ENCODE results near the gene GAMT.
"Not testable (repeated sequence)": the region's sequence is repeated elsewhere in the genome, so short reads cannot be mapped to it uniquely, and the experiment has no call there.

The GAMT gene

DNA sequence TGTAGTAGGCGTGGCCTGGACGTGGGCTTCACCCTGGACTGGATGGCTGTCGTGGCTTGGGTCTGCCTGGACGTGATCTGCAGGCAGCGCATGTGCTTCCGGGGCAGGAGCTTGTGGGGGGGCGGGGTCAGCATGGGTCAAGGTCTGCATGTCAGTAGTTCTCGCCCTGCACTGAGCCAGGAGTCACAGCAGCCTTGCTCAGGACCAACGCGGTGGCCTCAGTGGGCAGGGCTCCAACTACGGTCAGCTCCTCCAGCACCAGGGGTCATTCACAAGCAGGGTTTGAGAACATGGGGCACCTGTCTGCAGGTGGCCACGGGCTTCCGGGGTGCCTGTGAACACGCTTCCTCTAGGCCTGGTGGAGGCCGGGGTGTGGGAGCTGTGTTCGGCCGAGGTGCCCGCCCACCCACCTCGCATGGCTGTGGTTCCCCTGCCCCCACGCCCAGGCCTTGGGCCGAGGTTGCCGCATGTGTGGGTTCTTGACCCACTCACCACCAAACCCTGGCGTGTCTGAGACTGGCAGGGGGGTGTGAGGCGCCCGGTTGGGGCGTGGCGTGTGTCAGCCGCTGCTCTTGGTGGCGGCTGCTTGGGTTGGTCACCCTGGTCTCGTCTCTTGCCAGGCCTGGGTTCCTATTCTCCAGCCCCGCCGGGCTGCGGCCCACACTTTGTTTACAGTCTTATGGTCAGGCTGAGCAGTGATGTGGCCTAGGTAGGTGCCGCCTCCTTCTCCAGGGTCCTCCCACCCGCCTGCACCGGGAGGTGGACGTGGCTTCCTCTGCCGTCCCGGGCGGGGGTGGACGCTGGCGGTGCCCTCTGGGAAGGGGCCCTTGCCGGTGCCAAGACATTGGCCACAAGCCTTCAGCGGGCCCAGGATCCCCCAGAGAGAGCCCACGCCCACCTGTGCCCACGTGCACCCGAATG, 32.0 kb upstream of the GAMT start:
- no peak for DNase-seq

- DNase-seq: no peak
These were observed 31.2 kb upstream of the GAMT start for GRCh38 chr19:1432507-1432887.

GRCh38 chr19:1431759-1432506, 30.6 kb upstream of the GAMT start:
- DNase-seq: no peak

- no peak for DNase-seq
These were observed 28.9 kb upstream of the GAMT start for GRCh38 chr19:1430246-1430645.

GRCh38 chr19:1429750-1430149, 28.4 kb upstream of the GAMT start:
- DNase-seq: no peak

GRCh38 chr19:1428738-1429391, 27.5 kb upstream of the GAMT start:
- DNase-seq: no peak

DNA sequence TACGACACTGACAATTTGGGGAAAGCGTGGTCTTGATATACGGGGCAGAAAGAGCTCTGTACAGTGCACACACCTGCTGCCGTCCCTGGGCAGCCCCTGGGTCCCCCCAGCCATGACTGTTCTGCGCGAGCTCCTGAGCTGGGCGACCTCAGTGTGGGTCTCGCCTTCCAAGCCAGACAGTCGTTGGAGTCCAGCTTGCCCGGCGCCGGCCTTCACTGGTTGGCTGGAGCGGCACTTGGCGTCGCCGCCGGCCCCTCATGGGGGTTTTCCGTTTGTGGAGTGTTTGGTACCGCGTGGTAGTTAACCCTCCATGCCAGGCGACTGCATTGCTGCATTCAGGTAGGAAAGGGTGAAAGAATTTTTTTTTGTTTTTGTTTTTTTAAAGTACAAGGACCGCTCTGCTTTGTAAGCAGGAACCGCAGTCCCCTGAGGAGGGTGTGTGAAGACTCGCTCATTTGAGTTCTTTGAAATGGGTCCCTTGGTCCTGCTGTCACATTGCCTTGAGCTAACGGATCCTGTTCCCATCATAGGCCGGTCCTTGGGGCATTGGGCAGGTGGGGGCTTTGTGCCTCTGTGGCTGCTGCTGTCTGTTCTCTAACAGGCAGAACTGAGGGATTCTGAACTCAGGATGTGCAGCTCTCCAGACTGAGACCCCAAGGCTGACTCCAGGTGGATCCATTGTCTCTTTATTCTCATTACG, 26.0 kb upstream of the GAMT start:
- no peak for DNase-seq

GRCh38 chr19:1426736-1427135, 25.4 kb upstream of the GAMT start:
- no peak for DNase-seq

DNA sequence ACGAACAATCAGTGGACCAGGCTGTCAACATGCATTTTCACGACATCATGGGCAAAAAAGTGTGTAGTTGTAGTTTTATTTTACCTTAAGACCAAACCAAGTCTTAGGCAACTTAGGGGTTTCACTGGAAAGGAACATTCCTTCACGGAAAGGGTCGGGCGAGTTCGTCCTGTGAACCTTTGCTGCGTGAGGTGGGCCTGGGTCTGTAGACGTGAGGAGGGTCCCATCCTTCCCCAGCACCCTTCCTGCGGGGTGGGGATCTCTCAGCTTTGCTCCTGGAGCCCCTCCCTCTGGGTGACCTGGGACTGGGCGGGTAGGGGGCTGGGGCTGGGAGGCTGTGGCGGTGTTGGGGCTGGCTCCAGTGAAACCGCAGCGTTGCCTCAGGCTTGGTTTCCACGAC, 24.6 kb upstream of the GAMT start:
- no peak for DNase-seq

DNA sequence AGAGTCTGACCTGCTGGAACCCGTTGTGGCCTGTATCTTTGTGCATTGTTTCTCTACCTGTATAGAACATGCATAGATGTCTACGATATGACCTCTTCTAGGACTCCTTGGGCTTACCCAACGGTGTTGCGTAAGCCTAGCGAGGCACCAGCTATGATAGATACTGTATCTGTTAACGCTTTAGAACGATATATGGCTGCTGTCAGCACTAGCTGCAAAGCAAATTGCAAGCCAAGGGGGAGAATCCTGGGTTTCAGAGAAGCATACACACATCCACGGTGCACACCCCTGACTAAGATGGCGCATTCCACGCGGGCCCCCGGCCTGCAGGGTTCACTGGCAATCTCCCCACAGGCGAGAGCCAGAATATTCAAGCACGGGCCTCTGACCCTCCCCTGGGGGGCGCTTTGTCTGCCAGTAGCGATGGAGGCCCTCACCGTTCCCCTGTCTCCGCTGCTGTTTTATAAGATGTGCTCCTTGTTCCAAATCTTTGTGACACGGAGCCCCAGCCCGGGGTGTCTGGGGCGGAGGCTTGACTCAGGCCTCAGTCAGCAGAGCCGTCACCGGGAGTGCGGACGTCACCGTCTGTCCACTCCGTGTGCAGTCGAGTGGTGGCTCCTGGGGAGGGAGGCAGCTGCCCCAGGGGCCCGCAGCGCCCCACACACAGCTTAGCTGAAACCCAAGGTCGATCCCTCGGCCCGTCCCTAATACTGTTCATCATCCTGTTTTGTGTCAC, 23.9 kb upstream of the GAMT start:
- no peak for DNase-seq

GRCh38 chr19:1424192-1424955, 23.0 kb upstream of the GAMT start:
- no peak for DNase-seq

GRCh38 chr19:1423436-1424191, 22.3 kb upstream of the GAMT start:
- DNase-seq: no peak

DNA sequence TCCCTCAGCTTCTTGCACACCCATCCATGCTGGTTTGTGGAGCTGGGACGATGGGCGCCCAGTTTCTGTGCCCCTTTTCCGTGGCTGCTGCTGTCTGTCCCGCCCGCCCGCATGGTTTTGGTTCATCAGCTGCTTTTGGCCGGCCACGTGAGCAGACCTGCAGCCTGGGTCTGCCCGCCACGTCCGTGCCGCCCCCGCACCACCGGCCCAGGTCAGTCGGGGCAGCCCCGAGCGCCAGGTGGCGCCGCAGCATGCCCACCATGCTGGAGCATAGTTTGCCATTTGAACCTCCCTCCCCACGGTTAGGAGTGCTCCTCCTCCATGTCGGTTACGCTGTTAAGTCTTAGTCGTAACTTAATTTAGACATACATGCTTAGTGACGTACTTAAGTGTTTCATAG, 21.6 kb upstream of the GAMT start:
- no peak for DNase-seq

- no peak for DNase-seq
These were observed 21.0 kb upstream of the GAMT start for GRCh38 chr19:1422360-1422759.

DNA sequence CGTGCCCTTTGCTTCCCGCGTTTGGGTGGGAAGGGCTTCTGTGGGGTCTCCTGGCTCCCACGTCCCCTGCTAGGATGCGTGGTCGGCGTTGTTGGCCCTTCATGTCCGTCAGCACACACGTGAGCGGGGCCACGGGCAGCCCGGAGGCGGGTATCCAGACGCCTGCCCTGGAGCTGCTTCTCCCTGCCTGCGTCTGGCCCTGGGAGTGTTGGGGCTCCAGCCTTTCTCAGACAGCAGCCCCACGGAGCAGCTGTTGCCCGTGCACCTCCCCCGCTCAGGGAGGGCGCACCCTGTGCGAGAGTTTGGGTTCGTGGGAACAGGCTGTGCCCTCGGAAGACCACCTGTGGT, 20.6 kb upstream of the GAMT start:
- DNase-seq: no peak

GRCh38 chr19:1421218-1421957, 20.0 kb upstream of the GAMT start:
- DNase-seq: no peak

GRCh38 chr19:1420590-1420989, 19.2 kb upstream of the GAMT start:
- DNase-seq: no peak

- not testable (repeated sequence) for DNase-seq
These were observed 18.7 kb upstream of the GAMT start for GRCh38 chr19:1420085-1420484.

DNA sequence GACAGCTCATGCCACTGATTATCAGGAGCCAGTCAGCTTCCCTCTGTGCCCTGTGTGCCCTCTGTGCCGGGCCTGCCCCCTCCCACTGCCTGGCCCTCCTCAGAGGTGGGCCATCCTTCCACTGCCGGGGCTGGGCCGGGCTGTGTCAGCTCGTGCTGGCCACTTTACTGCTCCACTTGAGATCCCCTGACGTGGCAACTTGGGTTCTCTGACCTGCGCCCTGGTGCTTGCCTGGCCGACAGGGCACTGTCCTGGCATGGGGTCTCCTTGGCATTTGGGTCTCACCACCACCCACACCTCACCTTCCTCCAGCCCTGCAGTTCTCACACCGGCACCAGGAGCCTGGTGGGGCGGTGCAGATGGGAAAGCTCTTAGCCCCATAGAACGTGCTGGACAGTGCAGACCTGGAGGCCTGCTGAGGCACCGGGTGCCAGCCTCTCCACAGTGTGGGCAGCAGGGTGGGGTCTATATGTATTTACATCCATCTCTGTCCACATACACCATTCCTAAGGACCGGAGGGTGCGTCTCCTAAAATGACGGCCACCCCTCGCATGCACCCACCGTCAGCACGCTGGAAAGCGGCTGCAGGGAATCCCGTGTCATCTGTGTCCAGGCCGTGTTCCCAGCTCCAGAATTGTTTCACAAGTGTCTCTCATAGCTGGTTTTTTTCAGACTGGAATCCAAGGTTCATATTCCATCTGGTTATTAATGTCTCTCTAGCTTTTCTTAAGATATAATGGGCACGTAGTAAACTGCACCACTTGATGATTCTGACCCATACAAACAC, 17.8 kb upstream of the GAMT start:
- DNase-seq: no peak
